GM12874 (cell line): ENCODE data around the gene USP53.

ENCODE experiments used
- CTCF ChIP-seq: IDR thresholded peaks from 2 replicates; pipeline ENCODE4 v1.5.1; 2011; ENCODE audit warnings: low read depth, mild to moderate bottlenecking, control low read depth, low read length, moderate library complexity; ENCODE audit not compliant: insufficient read depth

The USP53 gene

GRCh38 chr4:119246177-119246733 lies 33.7 kb downstream of the USP53 start:
- TF ChIP-seq CTCF, result no peak

GRCh38 chr4:119260528-119260927 lies 48.0 kb downstream of the USP53 start:
- TF ChIP-seq CTCF, result no peak

GRCh38 chr4:119261986-119262385 lies 49.5 kb downstream of the USP53 start:
- no peak for TF ChIP-seq CTCF

GRCh38 chr4:119264743-119265142 lies 52.2 kb downstream of the USP53 start:
- TF ChIP-seq CTCF, result no peak

- TF ChIP-seq CTCF, result no peak
These were observed 53.6 kb downstream of the USP53 start for GRCh38 chr4:119266153-119266552.

- TF ChIP-seq CTCF, result no peak
These were observed 56.0 kb downstream of the USP53 start for GRCh38 chr4:119268466-119268865.

GRCh38 chr4:119271361-119272085 lies 59.0 kb downstream of the USP53 start:
- no peak for TF ChIP-seq CTCF
